HG03457 (cell line): Measurements from ENCODE around the gene NKX1-2.
"Not testable (repeated sequence)": the region's sequence is repeated elsewhere in the genome, so short reads cannot be mapped to it uniquely, and the experiment has no call there.

Experiments used
- ATAC-seq: cut with Tn5 transposase; IDR thresholded peaks from one replicate; pipeline ENCODE4 v1.9.1; 2021; ENCODE audit warnings: moderate number of reproducible peaks; ENCODE audit not compliant: unreplicated experiment

The NKX1-2 gene

DNA sequence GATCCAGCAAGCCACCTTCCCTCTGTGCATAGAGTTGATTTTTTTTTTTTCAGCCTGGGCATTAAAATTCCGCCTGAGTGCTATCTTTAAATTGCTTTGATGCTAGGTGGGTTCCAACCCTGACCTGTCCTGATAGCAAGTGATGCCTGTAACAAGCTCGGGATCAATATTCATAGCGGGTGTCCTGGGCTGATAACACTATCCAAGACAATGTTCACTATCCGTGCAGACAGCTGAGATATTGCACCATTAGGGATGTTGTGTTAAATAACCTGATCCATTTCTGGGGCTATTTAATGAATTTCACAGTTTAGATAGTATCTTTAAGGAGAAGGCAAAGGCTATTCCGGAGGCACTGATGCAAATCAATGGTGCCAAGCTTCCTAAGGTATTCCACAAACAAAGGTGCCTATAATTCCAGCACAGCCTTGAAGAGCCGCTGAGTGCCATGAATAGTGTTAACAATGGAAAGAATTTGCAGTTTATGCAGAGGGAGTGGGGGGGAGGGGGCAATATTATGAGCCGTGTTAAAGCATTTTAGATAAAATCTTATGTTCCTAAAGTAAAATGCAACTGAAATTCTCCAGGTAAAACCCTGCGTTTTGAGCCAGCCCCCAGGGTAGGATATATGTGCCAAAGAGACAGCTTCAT lies 4.2 kb upstream of the NKX1-2 start:
- ATAC-seq, result no peak

DNA sequence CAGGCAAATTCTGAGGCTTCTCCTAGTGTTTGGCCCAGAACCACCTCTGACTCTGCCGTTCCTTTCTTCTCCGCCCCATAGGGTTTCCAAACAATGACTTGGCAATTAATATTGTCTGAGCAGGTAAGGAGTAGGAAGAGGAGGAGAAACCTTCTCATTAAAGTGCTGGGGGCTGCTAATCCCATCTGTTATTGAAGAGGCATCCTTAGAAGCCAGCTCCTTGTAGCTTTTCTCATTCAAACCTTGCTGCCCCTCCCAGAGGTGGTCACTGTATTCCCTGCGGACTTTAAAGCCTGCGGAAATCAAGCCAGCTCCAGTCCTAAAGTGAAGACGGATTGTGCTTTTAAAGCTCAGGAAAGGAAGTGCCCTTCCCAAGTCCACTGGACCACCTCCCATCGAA lies 1.4 kb upstream of the NKX1-2 start:
- ATAC-seq, result no peak

- no peak for ATAC-seq
Measured at GRCh38 chr10:124450783-124451057, 885 bp upstream of the NKX1-2 start.

DNA sequence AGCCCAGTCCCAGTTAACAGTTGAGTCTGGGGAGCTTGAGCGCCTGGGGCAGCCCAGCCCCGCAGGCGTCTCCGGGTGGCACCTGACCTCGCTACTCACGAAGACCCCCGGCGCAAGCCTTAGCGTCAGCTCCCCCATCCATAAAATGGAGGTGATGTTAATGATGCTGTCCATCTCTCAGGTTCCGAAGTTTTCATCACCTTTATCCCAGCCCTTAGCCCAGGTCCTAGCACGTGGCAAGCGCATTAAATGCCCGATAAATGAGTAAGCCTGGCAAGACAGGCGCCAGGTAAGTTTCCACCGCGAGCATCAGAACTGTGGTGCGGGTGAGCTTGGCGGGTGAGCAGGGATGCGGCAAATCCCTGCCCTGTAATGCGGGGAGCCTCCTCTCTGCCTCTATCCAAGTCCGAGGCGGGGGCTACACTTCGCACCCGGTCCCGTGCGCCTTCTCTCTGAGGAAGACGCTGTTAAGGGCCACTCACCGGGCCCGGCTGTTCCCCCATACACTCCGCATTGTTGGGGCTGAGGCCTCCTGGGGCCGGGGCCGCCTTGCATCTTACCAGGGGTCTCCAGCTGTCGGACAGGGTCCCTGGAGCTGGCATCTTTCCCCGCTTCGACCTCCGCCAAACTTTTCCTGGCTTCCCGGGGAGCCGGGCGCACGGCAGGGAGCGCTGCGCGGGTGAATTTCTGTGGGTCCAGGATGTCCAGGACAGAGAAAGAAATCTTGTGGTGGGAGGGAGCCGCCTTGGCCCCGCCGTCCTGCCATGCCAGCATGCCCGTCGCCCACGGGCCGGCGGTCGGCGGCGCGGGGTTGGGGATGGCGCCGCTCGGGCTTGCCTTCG lies 444 bp downstream of the NKX1-2 start:
- ATAC-seq, result no peak

DNA sequence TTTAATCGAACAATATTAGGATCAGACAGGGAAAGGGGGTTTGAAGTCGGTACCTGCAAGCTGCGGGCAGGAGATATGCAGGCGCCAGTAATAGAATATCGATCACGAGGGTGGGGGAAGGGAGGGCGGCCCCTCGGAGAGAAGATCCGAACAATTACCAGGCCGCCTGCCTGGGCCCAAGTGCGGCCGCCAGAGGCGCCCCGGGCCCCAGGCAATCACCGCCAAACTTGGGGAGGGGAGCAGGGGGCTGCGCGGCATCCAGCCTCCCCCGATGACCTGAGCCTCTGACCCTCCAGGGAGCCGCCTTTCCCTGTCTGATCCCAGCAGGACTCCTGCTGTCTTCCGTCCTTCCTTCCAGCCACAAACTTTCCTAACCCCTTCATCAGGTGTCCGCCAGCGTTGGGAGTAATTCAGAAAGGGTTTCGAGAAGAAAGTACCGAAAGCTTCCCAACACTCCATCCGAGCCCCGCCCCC lies 1.1 kb downstream of the NKX1-2 start:
- no peak for ATAC-seq

DNA sequence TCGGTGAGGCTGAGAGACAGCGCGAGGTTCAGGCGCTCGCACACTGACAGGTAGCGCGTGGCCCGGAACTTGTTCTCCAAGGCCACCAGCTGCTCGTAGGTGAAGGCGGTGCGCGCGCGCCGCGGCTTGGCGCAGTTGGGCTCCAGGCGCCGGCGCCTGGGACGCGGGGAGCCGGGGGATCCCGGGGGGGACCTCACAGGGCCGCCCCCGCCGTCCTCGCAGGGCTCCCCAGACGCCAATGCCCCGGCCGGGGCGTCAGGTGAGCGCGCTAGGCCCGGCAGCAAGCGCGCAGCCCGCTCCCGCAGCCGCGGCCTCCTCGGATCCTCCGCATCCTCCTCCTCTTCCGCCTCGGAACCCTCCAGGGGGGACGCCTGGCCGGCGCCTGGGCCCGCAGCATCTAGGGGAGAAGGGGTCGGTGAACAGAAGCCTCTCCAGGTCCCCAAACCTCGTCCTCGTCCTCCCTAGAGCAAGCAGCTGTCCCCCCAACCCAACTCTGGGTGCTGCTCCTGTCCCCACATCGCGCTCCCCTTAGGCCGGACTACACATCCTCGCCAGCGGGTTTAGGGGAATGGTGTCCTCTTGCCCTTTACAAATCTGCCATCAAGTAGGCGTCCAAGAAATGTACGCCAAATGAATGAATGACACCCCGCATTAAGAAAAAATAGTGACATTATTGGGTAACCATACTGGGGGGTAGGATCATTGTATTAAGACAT lies 1.9 kb downstream of the NKX1-2 start:
- no peak for ATAC-seq

GRCh38 chr10:124446830-124447750 lies 2.7 kb downstream of the NKX1-2 start:
- ATAC-seq, result no peak

DNA sequence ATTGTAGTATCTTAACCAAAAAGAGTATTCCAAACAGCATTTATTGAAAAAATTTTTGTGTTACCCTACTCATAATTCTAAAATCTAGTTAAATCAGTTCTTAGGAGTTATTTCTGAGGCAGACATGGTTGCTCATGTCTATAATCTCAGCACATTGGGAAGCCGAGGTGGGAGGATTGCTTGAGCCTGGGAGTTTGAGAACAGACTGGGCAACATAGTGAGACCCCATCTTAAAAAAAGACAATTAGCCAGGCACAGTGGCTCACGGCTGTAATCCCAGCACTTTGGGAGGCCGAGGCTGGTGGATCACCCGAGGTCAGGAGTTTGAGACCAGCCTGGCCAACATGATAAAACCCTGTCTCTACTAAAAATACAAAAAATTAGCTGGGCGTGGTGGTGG lies 8.1 kb downstream of the NKX1-2 start:
- not testable (repeated sequence) for ATAC-seq

DNA sequence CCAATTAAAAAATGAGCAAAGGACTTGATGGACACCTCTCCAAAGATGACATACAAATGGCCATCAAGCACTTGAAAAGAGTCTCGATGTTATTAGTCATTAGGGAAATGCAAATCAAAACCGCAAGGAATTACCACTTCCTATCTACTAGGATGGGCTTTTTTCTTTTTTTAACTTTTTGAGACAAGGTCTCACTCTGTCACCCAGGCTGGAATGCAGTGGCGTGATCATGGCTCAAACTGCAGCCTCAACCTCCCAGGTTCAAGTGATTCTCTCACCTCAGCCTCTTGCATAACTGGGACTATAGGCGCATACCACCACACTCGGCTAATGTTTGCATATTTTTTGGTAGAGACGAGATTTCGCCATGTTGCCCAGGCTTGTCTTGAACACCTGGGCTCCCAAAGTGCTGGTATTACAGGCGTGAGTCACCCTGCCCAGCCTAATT lies 13.6 kb downstream of the NKX1-2 start:
- ATAC-seq, result no peak

DNA sequence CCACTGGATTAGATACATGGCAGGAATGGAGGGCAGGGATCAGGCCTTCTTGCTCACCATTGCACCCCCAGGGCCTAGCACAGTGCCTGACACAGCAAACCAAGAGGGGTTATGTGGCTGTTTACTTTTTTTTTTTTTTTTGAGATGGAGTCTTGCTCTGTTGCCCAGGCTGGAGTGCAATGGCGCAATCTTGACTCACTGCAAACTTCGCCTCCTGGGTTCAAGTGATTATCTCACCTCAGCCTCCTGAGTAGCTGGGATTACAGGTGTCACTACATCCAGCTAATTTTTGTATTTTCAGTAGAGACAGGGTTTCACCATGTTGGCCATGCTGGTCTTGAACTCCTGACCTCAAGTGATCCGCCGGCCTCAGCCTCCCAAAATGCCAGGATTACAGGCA lies 14.2 kb downstream of the NKX1-2 start:
- ATAC-seq, result not testable (repeated sequence)

- no peak for ATAC-seq
Measured at GRCh38 chr10:124433461-124433860, 16.4 kb downstream of the NKX1-2 start.

- no peak for ATAC-seq
Measured at GRCh38 chr10:124430077-124430476, 19.8 kb downstream of the NKX1-2 start.

- no peak for ATAC-seq
Measured at GRCh38 chr10:124429576-124429975, 20.3 kb downstream of the NKX1-2 start.

DNA sequence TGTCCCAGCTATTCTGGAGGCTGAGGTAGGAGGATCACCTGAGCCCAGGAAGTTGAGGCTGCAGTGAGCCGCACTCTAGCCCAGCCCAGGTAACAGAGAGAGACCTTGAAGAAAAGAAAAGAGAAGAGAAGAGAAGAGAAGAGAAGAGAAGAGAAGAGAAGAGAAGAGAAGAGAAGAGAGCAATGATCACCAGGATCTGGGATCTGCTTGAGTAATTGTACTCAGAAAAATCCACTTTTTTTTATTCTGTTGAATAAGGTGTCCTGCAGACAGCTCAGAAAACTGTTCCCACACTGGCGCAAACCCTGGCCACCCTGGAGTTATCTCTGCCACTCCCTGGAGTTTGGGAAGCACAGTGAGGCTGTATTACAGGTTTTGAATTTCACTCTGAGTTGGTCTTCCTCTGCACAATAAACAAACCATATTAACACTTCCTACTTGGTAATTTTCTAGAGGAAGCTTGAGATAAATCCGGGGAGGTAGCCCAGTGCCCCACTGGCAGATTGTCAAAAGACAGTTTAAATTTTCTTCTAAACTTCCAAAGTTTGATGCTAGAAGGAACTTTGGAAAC lies 21.5 kb downstream of the NKX1-2 start:
- no peak for ATAC-seq

DNA sequence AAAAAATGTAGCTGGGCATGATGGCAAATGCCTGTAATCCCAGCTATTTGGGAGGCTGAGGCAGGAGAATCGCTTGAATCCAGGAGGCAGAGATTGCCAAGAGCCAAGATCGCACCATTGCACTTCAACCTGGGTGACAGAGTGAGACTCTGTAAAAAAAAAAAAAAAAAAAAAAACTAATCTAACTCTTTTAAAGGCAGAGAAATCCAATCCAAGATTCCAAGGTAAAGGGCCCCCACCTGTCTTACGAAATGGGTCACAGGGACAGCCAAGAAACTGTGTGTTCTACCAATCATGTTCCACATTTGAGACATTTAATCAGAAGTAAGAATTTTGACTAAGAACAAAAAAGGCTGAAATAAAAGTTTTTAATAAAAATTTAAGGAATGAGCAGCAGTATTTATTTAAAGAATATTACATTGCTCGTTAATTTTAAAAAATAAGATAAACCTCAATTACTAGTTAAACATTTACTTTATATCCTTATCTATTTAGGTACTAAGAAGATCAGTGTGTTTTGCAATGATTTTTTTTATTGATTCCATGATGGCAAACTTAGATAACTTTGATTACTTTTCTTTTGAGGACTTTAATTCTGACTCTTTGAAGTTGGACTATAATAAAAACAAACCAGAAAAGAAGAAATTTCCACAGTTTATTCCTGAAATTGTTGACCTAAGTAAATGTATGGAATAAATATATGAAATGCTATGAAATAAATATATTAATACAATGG lies 24.4 kb downstream of the NKX1-2 start:
- no peak for ATAC-seq

DNA sequence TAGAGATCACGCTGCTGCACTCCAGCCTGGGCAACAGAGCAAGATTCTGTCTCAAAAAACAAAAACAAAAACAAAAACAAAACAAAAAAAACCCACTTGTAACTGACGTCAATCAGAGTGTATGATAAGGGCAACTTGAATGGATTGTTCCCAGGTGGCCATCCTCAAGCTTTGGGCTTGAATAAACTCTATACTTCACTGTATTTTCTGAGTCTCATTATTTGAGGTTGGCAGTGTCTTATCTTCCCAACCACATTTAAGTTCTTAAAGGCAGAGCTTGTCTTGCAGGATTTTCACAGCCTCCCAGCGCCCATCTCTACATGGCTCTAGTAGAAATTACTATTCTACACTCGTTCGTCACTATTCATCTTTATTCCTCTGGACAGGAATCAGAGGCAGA lies 26.0 kb downstream of the NKX1-2 start:
- no peak for ATAC-seq

DNA sequence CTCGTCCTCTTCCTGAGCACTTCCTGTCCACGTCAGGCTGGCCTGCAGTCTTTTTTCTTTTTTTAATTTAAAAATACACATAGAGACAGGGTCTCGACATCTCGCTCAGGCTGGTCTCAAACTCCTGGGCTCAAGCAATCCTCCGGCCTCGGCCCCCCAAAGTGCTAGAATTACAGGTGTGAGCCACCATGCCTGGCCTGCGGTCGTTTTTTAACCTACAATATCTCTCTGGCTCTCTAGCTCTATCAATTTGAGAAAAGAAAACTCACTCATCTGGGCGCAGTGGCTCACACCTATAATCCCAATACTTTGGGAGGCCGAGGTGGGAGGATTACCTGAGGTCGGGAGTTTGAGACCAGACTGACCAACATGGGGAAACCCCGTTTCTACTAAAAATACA lies 27.1 kb downstream of the NKX1-2 start:
- ATAC-seq, result no peak

DNA sequence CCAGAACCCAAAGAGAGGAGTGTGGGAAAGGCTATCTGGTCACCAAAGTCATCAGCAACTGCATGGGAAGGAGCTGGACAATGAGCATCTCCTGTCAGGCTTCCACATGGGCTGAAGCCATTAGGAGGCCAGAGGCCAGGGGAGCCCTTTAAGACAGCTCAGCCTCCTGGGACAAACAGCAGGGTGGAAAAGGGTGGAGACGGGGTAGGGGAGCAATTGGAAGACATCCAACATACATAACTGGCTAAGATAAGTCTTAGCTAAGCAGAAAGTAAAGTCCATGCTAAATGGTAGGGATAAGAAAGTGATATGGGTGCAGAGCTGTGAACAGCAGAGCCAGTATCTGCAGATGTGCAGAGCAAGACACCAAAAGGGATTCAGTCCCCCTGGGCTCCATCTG lies 29.6 kb downstream of the NKX1-2 start:
- no peak for ATAC-seq

DNA sequence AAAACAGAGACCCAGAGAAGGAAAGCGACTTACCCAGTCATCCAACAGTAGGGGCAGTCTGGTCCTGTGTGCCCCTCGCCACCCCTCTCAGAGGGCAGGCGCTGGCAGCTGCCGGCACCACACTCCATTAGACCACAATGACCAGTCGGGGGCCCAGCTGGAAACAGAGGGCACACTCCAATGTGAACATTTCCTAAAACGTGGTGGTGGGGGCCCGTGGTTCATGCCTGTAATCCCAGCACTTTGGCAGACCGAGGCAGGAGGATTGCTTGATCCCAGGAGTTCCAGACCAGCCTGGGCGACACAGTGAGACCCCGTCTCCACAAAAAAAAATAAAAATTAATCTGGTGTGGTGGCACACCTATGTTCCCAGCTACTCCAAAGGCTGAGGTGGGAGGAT lies 30.2 kb downstream of the NKX1-2 start:
- ATAC-seq, result no peak
